ENCODE data around the gene SLC26A8. TPM values are rescaled to one million over a fixed set of nuclear protein-coding genes. Genes with fewer than 3 reads are reported as not detected.
"Not testable (repeated sequence)": the region's sequence is repeated elsewhere in the genome, so short reads cannot be mapped to it uniquely, and the experiment has no call there.

SLC26A8 gene
- total RNA-seq, 3 donors from 2014 or later = 0.29 to 0.48 TPM; not detected in 1

- H3K36me3 ChIP-seq = no peaks in the 10 kb centered on the region
- H3K4me3 ChIP-seq = no peak overlapping the region
- no peak overlapping the region for H3K27ac ChIP-seq
- H3K9me3 ChIP-seq = no peaks in the 10 kb centered on the region
- no peak for DNase-seq (ENCODE audit: low spot score in 2 of 2)
- TF ChIP-seq POLR2AphosphoS5 (IDR thresholded peaks at IDR 0.05) (no peak), CTCF (IDR thresholded peaks at IDR 0.05) (no peak), POLR2A (IDR thresholded peaks at IDR 0.05) (no peak)
- H3K27me3 ChIP-seq = no peaks in the 10 kb centered on the region
- peaks cover 0 to 6% of the 10 kb centered on the region in 2 donors for H3K4me1 ChIP-seq
- intact Hi-C loops (cut with DNase I; ENCODE audit: low total_unique reads) = no loop called here
These were observed 14.7 kb upstream of the SLC26A8 start for GRCh38 chr6:36039112-36039511.

GRCh38 chr6:36038120-36038876 lies 13.9 kb upstream of the SLC26A8 start:
- no peak for TF ChIP-seq POLR2A (IDR thresholded peaks at IDR 0.05)
- TF ChIP-seq CTCF (IDR thresholded peaks at IDR 0.05) = no peak
- no peak for TF ChIP-seq POLR2AphosphoS5 (IDR thresholded peaks at IDR 0.05)
- Histone ChIP-seq H3K4me1 (peaks cover 0 to 6% of the 10 kb centered on the region in 2 donors), H3K36me3 (no peaks in the 10 kb centered on the region), H3K9me3 (no peaks in the 10 kb centered on the region), H3K27ac (no peak overlapping the region), H3K27me3 (no peaks in the 10 kb centered on the region), H3K4me3 (no peak overlapping the region)
- intact Hi-C loops (cut with DNase I; ENCODE audit: low total_unique reads) = no loop called here
- DNase-seq (ENCODE audit: low spot score in 2 of 2) = no peak

- Histone ChIP-seq H3K27ac (no peak overlapping the region), H3K27me3 (no peaks in the 10 kb centered on the region), H3K36me3 (no peaks in the 10 kb centered on the region), H3K4me1 (peaks cover 0 to 6% of the 10 kb centered on the region in 2 donors), H3K4me3 (no peak overlapping the region), H3K9me3 (no peaks in the 10 kb centered on the region)
- intact Hi-C loops (cut with DNase I; ENCODE audit: low total_unique reads) = no loop called here
- no peak for DNase-seq (ENCODE audit: low spot score in 2 of 2)
- no peak for TF ChIP-seq POLR2AphosphoS5 (IDR thresholded peaks at IDR 0.05)
- no peak for TF ChIP-seq POLR2A (IDR thresholded peaks at IDR 0.05)
- TF ChIP-seq CTCF (IDR thresholded peaks at IDR 0.05) = no peak
These were observed 10.8 kb upstream of the SLC26A8 start for GRCh38 chr6:36035225-36035624.

- Histone ChIP-seq H3K27ac (no peak overlapping the region), H3K27me3 (no peaks in the 10 kb centered on the region), H3K36me3 (no peaks in the 10 kb centered on the region), H3K9me3 (no peaks in the 10 kb centered on the region), H3K4me1 (peaks cover 0 to 6% of the 10 kb centered on the region in 2 donors), H3K4me3 (no peak overlapping the region)
- TF ChIP-seq CTCF (IDR thresholded peaks at IDR 0.05) (no peak), POLR2A (IDR thresholded peaks at IDR 0.05) (no peak), POLR2AphosphoS5 (IDR thresholded peaks at IDR 0.05) (no peak)
- no peak for DNase-seq (ENCODE audit: low spot score in 2 of 2)
- intact Hi-C loops (cut with DNase I; ENCODE audit: low total_unique reads) = no loop called here
These were observed 10.0 kb upstream of the SLC26A8 start for GRCh38 chr6:36034441-36034840.

- Histone ChIP-seq H3K4me3 (no peak overlapping the region), H3K27ac (no peak overlapping the region), H3K27me3 (no peaks in the 10 kb centered on the region), H3K4me1 (peaks cover 0 to 6% of the 10 kb centered on the region in 2 donors), H3K36me3 (no peaks in the 10 kb centered on the region), H3K9me3 (no peaks in the 10 kb centered on the region)
- intact Hi-C loops (cut with DNase I; ENCODE audit: low total_unique reads) = no loop called here
- no peak for DNase-seq (ENCODE audit: low spot score in 2 of 2)
- TF ChIP-seq CTCF (IDR thresholded peaks at IDR 0.05) (no peak), POLR2A (IDR thresholded peaks at IDR 0.05) (no peak), POLR2AphosphoS5 (IDR thresholded peaks at IDR 0.05) (no peak)
These were observed 9.5 kb upstream of the SLC26A8 start for GRCh38 chr6:36033935-36034334.

GRCh38 chr6:36033144-36033543 lies 8.7 kb upstream of the SLC26A8 start:
- intact Hi-C loops (cut with DNase I; ENCODE audit: low total_unique reads); H3K27ac ChIP-seq; H3K27me3 ChIP-seq; H3K9me3 ChIP-seq; DNase-seq (ENCODE audit: low spot score in 2 of 2); H3K4me3 ChIP-seq; H3K4me1 ChIP-seq; H3K36me3 ChIP-seq: not testable (repeated sequence)

All from breast epithelium (tissue), 4 donors.